Ovary (tissue), 3 donors: ENCODE results near the gene SPDEF.

Experiments
- CTCF ChIP-seq, 3 donors: fragments of 450-650 bp in 2 of 3; fragments of 200-600 bp in 1 of 3; IDR thresholded peaks; one replicate each; pipeline versions ENCODE4 v1.5.1 to v1.8.0; 2016 to 2022; ENCODE audit warnings: antibody characterized with exemption in 3 of 3, mild to moderate bottlenecking in 1 of 3
- EP300 ChIP-seq: sonication (generic); formaldehyde crosslinking; IDR thresholded peaks from one replicate; pipeline ENCODE4 v1.6.1; 2017; ENCODE audit warnings: antibody characterized with exemption
- POLR2A ChIP-seq: fragments of 450-650 bp; IDR thresholded peaks from one replicate; pipeline ENCODE4 v1.6.1; 2017; ENCODE audit warnings: antibody characterized with exemption, mild to moderate bottlenecking, moderate library complexity
- donor health status: DM: no; HTN: no; CAD: no.

GRCh38 chr6:34494973-34495372 lies 61.2 kb downstream of the SPDEF start:
- no peak for TF ChIP-seq CTCF (IDR thresholded peaks at IDR 0.05)
- TF ChIP-seq POLR2A, result no peak
- TF ChIP-seq EP300, result no peak
